NT2/D1 (cell line): ENCODE data around the gene SMTNL2.
A peak's percentile ranks its signal among the peaks of the same experiment; 100 is the strongest.
"Not testable (repeated sequence)": the region's sequence is repeated elsewhere in the genome, so short reads cannot be mapped to it uniquely, and the experiment has no call there.

Source experiments
- DNase-seq: peaks from one replicate; pipeline ENCODE4 v3.0.0-alpha.2; 2011; ENCODE audit warnings: low read depth, low spot score
- H3K27me3 ChIP-seq: 2 replicates; pipeline ENCODE4 v1.6.0; 2011; ENCODE audit warnings: mild to moderate bottlenecking; ENCODE audit not compliant: insufficient read length, insufficient read depth
- H3K36me3 ChIP-seq: 2 replicates; pipeline ENCODE4 v1.6.1; 2011; ENCODE audit warnings: mild to moderate bottlenecking, low read length, mixed read lengths; ENCODE audit not compliant: insufficient read depth, insufficient read length
- H3K4me1 ChIP-seq: 2 replicates; pipeline ENCODE4 v1.5.1; 2011; ENCODE audit not compliant: insufficient read depth, insufficient read length
- H3K4me3 ChIP-seq: 2 replicates; pipeline ENCODE4 v1.5.1; 2011; ENCODE audit warnings: low read depth; ENCODE audit not compliant: insufficient read length
- H3K9ac ChIP-seq: 2 replicates; pipeline ENCODE4 v1.6.0; 2011; ENCODE audit warnings: low read depth; ENCODE audit not compliant: insufficient read length
- H3K9me3 ChIP-seq: 2 replicates; pipeline ENCODE4 v1.5.1; 2011; ENCODE audit warnings: mild to moderate bottlenecking, low read length; ENCODE audit not compliant: insufficient read depth
- SUZ12 ChIP-seq: IDR thresholded peaks from 2 replicates; pipeline ENCODE4 v1.6.1; 2011; ENCODE audit not compliant: insufficient read length, insufficient read depth; ENCODE audit errors: extremely low read depth
- YY1 ChIP-seq: IDR thresholded peaks from 2 replicates; pipeline ENCODE4 v1.6.1; 2011; ENCODE audit not compliant: insufficient read length, insufficient read depth
- ZNF274 ChIP-seq: IDR thresholded peaks from 2 replicates; pipeline ENCODE4 v1.6.1; 2011; ENCODE audit warnings: mild to moderate bottlenecking, low read depth, low read length

The SMTNL2 gene

GRCh38 chr17:4636474-4637100 is 52.3 kb downstream of the SMTNL2 start:
- Histone ChIP-seq H3K4me1 (peaks cover 5% of the 10 kb centered on the region), H3K27me3 (peaks cover 43% of the 10 kb centered on the region), H3K36me3 (no peaks in the 10 kb centered on the region), H3K9ac (no peak overlapping the region), H3K4me3 (no peak overlapping the region), H3K9me3 (no peaks in the 10 kb centered on the region)
- no peak for DNase-seq
- no peak for TF ChIP-seq YY1
- no peak for TF ChIP-seq SUZ12
- no peak for TF ChIP-seq ZNF274

GRCh38 chr17:4638766-4639165 is 54.4 kb downstream of the SMTNL2 start:
- not testable (repeated sequence) for H3K9me3 ChIP-seq, H3K36me3 ChIP-seq, H3K4me3 ChIP-seq, H3K9ac ChIP-seq, DNase-seq, H3K4me1 ChIP-seq
- H3K27me3 ChIP-seq = peaks cover 65% of the 10 kb centered on the region

- H3K27me3 ChIP-seq = peaks cover 66% of the 10 kb centered on the region
- H3K36me3 ChIP-seq, H3K9me3 ChIP-seq, H3K4me1 ChIP-seq, H3K4me3 ChIP-seq, H3K9ac ChIP-seq: not testable (repeated sequence)
- DNase-seq = peak; percentile 47
Observed at GRCh38 chr17:4639301-4640059, 55.2 kb downstream of the SMTNL2 start.

- Histone ChIP-seq H3K27me3 (peaks cover 66% of the 10 kb centered on the region), H3K4me3 (peak overlapping the region; percentile 16)
- not testable (repeated sequence) for H3K4me1 ChIP-seq, H3K9me3 ChIP-seq, DNase-seq, H3K9ac ChIP-seq, H3K36me3 ChIP-seq
Observed at GRCh38 chr17:4640569-4641188, 56.4 kb downstream of the SMTNL2 start.

- Histone ChIP-seq H3K9ac (peak within 1 kb of the TSS; percentile 50), H3K27me3 (peaks cover 58% of the 10 kb centered on the region), H3K4me3 (peak within 1 kb of the TSS; percentile 16), H3K36me3 (no peaks in the 10 kb centered on the region), H3K9me3 (no peaks in the 10 kb centered on the region), H3K4me1 (peaks cover 7% of the 10 kb centered on the region)
- TF ChIP-seq ZNF274 (no peak), YY1 (no peak), SUZ12 (no peak)
- no peak for DNase-seq
Observed at GRCh38 chr17:4641297-4642195, 57.2 kb downstream of the SMTNL2 start, which contains the start of gene ALOX15. ALOX15 (minus strand) TSS chr17:4641678; CDS start chr17:4641651, 27 bp downstream.

GRCh38 chr17:4642286-4642685 is 58.0 kb downstream of the SMTNL2 start:
- no peak for TF ChIP-seq YY1
- no peak for TF ChIP-seq SUZ12
- TF ChIP-seq ZNF274 = no peak
- H3K9me3 ChIP-seq = no peaks in the 10 kb centered on the region
- H3K27me3 ChIP-seq = peaks cover 51% of the 10 kb centered on the region
- no peak for DNase-seq
- H3K4me1 ChIP-seq = peaks cover 7% of the 10 kb centered on the region
- no peaks in the 10 kb centered on the region for H3K36me3 ChIP-seq
- no peak overlapping the region for H3K9ac ChIP-seq
- no peak overlapping the region for H3K4me3 ChIP-seq

- Histone ChIP-seq H3K27me3 (peaks cover 41% of the 10 kb centered on the region), H3K4me1 (peaks cover 7% of the 10 kb centered on the region)
- TF ChIP-seq SUZ12 (no peak), YY1 (no peak), ZNF274 (no peak)
Observed at GRCh38 chr17:4643676-4644075, 59.3 kb downstream of the SMTNL2 start.

More at GRCh38 chr17:4643676-4644075, 59.3 kb downstream of the SMTNL2 start:
- Histone ChIP-seq H3K36me3 (no peaks in the 10 kb centered on the region), H3K4me3 (no peak overlapping the region), H3K9me3 (no peaks in the 10 kb centered on the region), H3K9ac (no peak overlapping the region)
- no peak for DNase-seq
